ENCODE measurements around the gene TUBB1.

TUBB1 gene

DNA sequence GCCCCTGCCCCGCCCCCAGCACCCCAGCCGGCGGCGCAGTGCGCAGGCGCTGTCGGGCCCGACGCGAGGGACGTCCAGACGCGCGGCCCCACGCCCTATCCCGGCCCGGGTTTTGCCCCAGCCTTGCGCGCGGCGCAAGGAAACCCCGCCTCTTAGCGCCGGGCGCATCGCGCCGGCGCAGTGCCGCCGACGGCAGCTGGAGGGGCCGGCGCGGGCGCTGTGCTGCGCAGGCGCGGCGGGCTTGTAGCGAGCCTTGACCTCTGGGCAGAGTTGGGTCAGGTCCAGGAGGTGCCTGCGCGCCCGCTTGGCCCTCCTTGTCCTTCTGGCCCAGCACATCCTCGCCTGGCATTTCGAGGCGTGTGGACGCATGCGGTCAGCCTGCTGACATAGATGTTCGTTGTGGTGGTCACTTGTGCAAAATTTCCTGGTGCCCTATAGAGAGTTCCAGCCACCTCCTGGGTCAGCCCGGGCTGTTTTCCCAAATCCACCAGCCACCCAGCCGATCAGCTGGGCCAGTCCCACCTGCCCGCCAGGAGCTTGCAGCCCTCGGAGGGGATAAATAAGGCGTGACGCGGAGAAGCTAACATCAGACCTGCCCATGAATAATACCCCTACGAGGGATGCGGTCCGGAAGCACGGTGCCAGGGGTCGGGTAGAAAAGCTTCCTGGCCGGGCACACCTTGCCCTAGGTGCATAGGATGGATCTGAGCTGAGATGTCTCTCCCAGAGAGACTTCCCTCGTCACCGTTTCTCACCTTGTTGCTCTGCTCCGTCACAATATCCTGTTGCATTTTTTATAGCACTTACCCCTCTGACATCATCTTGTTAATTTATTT lies 23.8 kb downstream of the TUBB1 start:
- peak; percentile 95 for DNase-seq (ENCODE audit: low read depth, low spot score)

DNA sequence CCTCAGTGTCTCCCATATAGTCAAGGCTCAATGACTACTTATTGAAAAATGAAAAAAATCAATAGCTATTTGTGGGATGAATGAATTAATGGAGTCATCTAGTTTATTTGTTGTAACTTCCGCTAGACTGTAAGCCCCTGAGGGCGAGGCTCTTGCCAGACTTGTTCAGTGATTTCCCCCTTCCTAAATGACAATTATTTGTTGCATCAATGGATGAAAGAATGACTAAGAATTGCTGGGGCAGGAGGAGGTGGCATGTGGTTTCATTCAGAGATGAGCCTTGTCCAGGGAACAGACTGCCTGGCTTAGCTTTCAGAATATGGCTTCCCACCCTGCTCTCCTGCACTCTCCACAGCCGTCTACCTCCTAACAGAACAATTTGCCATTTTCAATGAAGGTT lies 24.5 kb downstream of the TUBB1 start:
- DNase-seq (ENCODE audit: low read depth, low spot score): no peak

DNA sequence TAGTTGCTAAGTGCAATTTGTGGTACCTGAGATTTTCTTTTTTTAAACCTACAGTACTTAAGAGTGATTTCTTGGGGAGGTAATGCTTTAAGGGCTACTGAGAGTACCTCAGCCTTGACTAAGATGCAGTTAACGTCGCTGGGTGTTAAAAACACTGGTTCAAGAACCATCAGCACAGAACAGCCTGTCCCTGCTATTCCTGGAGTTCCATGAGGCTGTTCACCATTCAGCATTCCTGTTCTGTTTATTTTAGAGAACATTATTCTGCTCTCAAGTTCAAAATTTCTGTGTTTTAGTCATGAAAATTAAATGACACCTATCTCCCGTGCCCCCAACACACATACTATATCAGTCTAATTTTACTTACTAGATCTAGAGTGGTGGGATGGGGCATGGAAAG lies 25.1 kb downstream of the TUBB1 start:
- DNase-seq (ENCODE audit: low read depth, low spot score): no peak

DNA sequence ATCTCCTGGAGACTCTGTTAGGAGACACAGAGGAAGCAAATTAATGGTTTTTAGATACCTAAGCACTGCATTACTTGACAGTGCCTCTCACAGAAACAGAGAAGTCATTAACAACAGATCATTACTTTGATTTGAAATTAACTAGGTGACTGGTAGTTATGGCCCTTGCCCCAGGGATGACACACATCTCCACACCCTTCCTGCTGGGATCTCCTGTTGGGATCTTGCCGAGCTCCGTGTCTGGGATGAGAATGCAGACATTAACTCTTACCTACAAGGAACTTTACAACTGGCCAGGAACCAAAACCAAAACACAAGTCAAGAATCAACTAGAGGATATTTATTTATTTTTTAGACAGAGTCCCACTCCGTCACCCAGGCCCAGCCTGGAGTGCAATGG lies 25.6 kb downstream of the TUBB1 start:
- DNase-seq (ENCODE audit: low read depth, low spot score): no peak

DNA sequence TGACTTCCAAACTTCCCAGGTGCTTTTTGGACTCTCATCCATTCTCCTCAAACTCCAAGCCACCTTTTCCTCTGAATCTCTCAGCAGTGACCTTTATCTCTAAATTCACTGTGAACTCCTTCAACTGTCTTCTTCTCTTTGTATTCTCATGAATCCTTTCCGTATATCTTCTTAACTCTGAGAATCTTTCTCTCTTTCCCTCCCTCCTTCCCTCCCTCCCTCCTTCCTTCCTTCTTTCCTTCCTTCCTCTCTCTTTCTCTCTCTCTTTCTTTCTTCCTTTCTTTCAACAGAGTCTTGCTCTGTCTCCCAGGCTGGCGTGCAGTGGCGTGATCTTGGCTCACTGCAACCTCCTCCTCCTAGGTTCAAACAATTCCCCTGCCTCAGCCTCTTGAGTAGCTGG lies 27.6 kb downstream of the TUBB1 start:
- no peak for DNase-seq (ENCODE audit: low read depth, low spot score)

DNA sequence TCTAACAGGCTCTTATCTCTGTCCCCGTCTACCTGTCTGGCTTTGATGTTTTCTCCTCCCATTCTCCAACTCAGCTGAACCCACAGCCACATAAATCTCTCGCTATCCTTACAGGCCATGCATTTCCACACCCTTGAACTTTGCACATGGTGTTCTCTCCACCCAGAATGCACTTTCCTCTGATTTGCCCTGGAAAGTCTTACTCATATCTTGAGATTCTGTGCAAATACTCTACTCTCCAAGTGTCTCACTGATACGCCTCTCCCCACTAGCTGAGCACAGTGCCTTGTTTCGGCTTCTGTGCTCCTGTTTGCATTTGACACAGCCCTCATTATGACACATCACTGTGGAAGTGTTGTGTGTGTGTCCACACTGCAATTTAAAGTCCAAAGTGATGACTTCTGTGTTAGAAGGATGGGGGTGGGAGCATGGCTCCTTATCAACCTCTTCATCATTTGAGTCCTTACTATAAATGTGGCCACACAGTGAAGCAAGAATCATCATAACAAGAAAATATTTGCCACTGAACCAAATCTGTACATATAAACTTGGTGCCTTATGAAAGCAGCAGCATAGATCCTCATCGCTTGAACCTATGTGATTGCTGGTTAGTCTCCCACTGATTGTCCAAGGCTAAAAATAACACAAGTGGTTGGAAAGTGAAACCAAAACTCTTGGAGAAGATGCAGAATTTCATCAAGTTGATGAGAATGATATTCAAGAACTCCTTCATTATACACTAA lies 28.9 kb downstream of the TUBB1 start:
- DNase-seq (ENCODE audit: low read depth, low spot score): no peak

DNA sequence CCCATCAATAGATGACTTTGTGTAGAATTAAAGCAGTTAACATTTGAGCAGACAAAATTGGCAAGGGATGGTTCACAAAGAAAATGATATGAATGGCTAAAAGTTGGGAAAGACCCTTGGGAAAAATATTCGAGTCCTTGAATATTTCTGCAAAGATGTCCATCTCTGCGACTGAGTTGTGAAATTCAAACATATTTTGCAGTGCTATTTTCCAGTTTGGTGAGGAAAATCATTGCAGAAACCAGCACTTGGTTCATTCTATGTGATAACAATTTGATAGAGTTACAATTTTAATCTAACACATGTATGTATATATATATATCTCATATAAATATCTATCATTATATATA lies 29.4 kb downstream of the TUBB1 start:
- DNase-seq (ENCODE audit: low read depth, low spot score): no peak

DNA sequence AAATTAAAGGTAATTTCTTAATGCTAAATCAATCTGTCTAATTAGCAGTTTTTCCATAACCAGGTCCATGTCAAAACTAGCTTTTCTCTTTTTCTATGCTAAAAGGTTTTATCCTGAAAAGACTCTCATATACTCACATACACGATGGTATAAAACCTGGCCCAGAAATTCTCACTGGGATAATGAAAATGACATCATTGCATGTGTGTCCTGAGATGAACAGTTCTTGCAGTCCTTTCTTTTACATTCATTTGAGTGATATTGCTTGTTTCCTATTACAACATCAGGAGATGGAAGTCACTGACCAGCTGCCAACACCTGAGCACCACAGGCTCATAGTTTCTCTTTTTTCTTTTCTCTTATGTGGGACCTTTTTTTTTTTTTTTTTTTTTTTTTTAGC lies 31.2 kb downstream of the TUBB1 start:
- DNase-seq (ENCODE audit: low read depth, low spot score): no peak

DNA sequence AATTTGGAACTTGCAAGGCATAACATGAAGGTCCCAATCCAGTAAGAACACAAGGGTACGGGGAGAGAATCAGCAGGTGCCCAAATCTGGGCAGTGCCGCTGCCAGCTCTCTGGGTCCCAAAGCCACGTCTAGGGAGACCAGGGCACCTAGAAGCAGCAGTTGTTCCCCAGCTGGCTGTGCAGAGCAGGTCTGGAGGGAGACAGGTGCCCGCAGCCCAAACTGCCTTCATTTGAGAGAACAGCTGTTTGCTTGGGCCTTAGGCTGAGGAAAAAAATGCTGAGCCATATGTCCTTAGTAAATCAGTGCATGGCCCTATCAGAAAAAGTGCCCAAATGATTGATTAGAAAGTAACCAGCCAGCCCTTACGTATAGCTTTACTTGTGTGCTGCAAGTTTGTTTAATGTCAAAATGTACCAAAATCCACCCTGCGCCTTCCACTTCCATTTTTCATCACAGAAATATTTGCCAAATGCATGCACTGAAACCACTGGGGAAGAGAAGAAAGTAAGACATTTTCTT lies 32.5 kb downstream of the TUBB1 start:
- no peak for DNase-seq (ENCODE audit: low read depth, low spot score)

DNA sequence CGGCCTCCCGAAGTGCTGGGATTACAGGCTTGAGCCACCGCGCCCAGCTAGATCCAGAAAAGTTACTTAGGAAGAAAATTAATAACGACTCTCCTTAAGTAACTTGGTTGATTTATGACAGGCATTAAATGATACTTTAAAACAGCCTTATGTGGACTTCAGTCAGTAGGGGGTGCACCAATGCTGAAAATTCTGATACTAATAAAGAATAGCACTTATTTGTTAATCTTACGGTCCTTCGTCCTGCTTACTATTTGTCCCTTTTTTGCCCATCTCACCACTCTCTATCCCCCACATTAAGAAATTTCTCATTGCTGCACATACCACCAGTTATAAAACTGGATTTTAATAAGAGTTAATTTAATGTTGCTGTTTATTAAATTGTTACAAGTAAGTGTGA lies 36.1 kb downstream of the TUBB1 start:
- no peak for DNase-seq (ENCODE audit: low read depth, low spot score)

DNA sequence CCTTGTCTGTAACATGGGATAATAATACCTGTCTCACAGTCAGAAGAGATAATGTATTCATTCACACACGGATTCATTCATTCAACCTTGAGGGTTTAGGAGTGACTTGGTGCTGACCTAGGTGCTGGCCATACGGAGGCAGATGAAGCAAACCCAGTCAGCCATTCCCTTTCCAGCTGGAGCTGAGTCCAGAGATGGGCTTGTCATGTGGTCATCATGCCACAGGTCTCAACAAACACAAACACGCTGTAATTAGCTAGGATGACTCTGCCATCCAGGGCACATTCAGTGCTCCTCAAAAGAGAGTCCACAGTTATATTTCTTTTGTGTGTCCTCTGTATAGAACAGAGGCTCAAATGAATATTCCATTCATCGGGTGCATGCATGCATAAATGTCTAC lies 42.9 kb downstream of the TUBB1 start:
- no peak for DNase-seq (ENCODE audit: low read depth, low spot score)

DNA sequence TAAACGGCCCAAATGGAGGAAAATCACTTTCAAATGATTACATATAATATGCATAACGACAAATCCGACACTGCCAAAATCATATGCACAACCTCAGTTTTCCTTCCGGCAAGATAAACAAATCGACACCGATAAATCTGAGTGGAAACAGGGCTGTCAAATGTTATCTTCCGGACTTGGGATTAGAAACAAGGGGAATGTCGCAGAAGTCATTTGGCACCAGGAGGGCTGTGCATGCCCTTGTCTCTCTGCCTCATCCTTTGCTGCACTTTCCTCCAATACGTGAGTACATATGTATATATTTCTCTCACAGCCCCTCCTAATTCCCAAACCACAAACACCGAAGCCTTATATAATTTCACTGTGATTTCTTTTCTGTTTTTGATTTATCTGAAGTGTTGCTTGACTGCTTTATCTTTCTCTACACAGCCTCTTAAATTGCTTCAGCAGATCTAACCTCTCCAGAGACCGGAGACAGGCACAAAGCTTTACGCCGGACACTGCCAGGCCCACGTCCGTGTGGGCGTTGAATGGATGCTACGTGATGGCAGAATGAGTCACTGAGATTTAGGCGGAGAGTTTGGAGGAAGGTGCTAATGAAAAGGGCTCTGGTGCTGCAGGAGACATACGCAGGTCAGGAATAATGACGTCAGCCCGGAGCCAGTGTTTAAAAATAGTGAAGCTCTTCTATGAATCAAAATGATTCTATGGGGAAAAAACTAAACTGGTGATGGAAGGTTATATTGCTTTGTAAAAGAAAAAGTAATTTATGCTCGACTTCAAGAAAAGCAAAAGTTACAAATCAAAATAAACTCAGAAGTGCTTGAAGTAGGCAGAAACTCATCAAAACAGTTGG lies 44.4 kb downstream of the TUBB1 start:
- DNase-seq (ENCODE audit: low read depth, low spot score): peak; percentile 69

DNA sequence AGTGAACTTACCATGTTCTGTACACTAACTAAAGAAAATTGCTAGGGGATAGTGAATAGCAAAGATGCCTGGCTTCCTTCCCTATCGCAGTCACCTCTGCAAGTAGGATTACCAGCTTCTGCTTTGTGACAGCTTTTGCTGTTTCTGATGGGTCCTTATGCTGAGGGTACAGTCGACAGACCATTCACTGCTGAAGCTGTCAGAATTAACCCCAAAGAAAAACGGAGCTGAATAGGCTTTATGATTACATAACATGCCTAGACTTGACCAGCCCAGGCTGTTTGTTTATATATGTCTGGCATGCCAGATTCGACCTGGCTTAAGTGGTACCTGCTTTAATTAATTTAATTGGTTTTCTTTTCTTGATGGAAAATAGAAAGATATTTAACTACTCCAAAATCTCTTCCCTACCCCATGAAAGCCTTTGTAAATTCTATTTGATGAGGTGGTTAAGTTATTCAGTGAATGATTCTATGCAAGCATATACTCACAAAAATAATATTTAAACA lies 45.0 kb downstream of the TUBB1 start:
- no peak for DNase-seq (ENCODE audit: low read depth, low spot score)

DNA sequence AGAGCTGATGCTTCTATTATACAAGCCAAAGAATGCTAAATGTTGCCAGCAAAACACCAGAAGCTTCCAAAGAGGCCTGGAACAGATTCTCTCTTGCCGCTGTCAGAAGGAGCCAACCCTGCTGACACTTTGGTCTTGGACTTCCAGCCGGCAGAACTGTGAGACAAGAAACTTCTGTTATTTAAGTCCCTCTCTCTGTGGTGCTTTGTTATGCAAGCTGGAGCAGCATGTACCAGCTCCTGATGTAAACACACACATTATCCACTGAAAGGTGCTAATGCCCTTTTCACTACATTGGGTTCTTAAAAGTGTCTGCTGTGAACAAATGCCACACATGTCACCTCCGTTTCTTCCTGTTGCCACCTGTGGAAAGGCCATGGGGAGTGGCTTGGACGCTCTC lies 49.3 kb downstream of the TUBB1 start:
- no peak for DNase-seq (ENCODE audit: low read depth, low spot score)

DNA sequence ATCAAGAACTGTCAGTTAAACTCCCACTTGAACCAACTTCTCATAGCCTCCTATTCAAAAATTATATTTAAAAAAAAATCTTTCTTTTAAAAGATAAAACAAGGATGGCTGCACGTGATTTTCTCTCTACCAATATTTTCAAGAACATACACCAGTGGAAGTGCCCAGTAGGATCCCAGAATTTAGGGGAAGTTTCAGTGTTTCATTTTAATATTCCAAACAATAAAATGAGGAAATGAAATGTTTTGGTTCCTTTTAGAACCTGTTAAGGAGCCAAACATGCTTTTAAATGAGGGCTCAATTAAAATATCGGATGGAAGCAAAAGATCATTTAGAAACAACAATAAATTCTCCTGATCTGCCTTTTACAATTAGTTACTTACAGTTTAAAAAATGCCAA lies 49.8 kb downstream of the TUBB1 start:
- no peak for DNase-seq (ENCODE audit: low read depth, low spot score)

DNA sequence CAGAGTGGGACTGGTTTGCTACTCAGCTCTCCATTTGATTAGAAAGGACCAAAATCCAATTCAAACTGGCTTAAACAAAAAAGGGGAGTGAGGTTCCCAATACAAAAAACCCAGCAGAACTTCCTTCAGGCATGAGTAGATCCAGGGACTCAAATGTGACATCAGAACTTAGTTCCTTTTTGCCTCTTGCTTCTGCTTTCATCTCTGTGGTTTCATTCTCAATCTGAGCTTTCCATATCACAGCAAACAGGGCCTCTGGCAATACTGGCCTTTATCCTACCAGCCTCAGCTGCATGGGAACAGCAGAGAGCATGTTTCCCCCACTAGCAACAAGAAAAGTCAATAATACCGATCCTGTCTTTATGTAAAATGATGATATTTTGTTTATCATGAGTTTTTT lies 52.0 kb downstream of the TUBB1 start:
- no peak for DNase-seq (ENCODE audit: low read depth, low spot score)

DNA sequence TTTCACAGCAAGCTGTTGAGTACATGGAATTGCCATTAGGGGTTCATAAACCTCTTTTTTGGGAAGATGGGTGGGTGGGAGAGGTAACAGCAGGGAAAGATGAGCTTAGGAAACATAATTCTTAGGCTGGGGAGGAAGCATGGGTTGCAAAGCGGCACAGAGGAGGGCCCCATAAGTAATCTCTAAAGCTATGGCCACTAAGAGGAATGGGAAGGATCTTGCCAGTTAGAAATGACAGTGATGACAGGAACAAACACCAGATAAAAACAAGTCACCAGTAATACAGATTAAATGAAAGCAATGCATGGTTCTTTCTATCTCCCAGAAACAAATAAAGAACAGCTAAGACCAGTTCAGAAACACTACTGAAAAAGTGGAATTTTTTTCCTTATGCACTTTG lies 54.4 kb downstream of the TUBB1 start:
- DNase-seq (ENCODE audit: low read depth, low spot score): no peak

DNA sequence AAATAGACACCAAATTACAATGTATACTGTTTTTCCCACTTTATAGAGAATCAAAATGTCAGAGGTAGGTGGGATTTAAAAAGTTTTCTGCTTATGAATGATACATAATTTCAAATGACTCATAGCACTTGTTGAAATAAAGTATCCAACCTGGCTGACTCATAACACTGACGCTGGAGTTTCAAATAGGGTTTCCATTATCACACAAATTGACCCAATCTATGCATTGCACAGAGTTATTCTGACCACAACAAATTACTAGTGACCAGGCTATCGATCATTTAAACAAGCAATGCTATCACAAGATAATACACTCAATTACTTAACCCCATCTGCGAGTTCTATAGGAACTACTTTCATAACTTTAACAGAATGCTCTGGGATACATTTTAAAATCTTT lies 55.2 kb downstream of the TUBB1 start:
- DNase-seq (ENCODE audit: low read depth, low spot score): no peak

DNA sequence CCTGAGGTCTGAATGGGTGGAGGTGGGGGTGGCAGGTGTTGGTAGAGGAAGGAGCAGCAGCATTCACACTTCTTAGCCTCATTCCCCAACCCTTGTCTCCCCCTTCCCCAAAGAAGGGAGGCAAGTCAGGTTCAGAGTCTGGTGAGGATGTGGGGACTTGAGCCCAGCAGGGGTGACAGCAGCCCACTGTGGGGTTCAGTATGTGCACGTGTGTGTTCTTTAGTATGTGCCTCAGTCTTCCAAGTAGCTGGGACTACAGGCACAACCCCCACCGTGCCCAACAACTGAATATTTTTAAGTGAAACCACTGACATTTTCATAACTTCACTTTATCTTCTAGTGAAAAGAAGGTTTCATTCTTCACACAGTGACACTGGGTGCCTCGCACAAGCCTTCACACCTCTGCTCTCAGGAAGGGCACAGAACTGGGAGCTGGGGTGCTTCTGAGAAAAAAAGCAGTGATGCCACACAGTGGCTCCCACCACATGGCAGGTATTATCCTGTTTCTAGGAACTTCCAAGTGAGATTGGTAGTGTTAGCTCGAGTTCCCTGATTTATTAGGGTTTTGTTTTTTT lies 56.8 kb downstream of the TUBB1 start:
- DNase-seq (ENCODE audit: low read depth, low spot score): no peak

Data from ELF-1 (cell line).